KMS-11 (cell line): ENCODE measurements around the gene ITGB7.
A peak's percentile ranks its signal among the peaks of the same experiment; 100 is the strongest.

ENCODE experiments used
- H2AFZ ChIP-seq: fragments of 200-600 bp; sonication (generic); 2 replicates; pipeline ENCODE4 v1.6.1; 2016; ENCODE audit warnings: antibody characterized with exemption, mixed run types, low read depth
- H3K27ac ChIP-seq: fragments of 200-600 bp; sonication (generic); 2 replicates; pipeline ENCODE4 v1.6.1; 2016; ENCODE audit warnings: mild to moderate bottlenecking, mixed run types
- H3K27me3 ChIP-seq: fragments of 200-600 bp; sonication (generic); 2 replicates; pipeline ENCODE4 v1.6.1; 2017; ENCODE audit warnings: mild to moderate bottlenecking, low read depth, mixed run types, moderate library complexity; ENCODE audit not compliant: insufficient read depth
- H3K36me3 ChIP-seq: fragments of 200-600 bp; sonication (generic); 2 replicates; pipeline ENCODE4 v1.6.1; 2017; ENCODE audit warnings: mild to moderate bottlenecking, mixed run types; ENCODE audit not compliant: insufficient read depth
- H3K4me1 ChIP-seq: fragments of 200-600 bp; sonication (generic); 2 replicates; pipeline ENCODE4 v1.6.1; 2016; ENCODE audit warnings: mild to moderate bottlenecking, low read depth, mixed run types; ENCODE audit not compliant: poor library complexity, severe bottlenecking
- H3K4me2 ChIP-seq: fragments of 200-600 bp; sonication (generic); 2 replicates; pipeline ENCODE4 v1.7.0; 2016; ENCODE audit warnings: mild to moderate bottlenecking, mixed run types
- H3K4me3 ChIP-seq: fragments of 200-600 bp; sonication (generic); IDR thresholded peaks from 2 replicates; pipeline ENCODE4 v1.6.1; 2017; ENCODE audit warnings: low read depth, low read length, mixed read lengths; ENCODE audit not compliant: insufficient read depth
- H3K79me2 ChIP-seq: fragments of 200-600 bp; sonication (generic); 2 replicates; pipeline ENCODE4 v1.6.1; 2016; ENCODE audit warnings: low read depth, mixed run types; ENCODE audit not compliant: insufficient read depth
- H3K9ac ChIP-seq: fragments of 200-600 bp; sonication (generic); 2 replicates; pipeline ENCODE4 v1.6.1; 2016; ENCODE audit warnings: mild to moderate bottlenecking, mixed run types
- H4K20me1 ChIP-seq: fragments of 200-600 bp; sonication (generic); 2 replicates; pipeline ENCODE4 v1.6.1; 2016; ENCODE audit warnings: mild to moderate bottlenecking, mixed run types; ENCODE audit not compliant: insufficient read depth
- CTCF ChIP-seq: fragments of 200-600 bp; sonication (generic); conservative IDR thresholded peaks from 2 replicates; pipeline ENCODE4 v1.6.1; 2017; ENCODE audit warnings: low read depth, mild to moderate bottlenecking, antibody characterized with exemption, low read length, moderate library complexity, mixed read lengths

The ITGB7 gene

DNA sequence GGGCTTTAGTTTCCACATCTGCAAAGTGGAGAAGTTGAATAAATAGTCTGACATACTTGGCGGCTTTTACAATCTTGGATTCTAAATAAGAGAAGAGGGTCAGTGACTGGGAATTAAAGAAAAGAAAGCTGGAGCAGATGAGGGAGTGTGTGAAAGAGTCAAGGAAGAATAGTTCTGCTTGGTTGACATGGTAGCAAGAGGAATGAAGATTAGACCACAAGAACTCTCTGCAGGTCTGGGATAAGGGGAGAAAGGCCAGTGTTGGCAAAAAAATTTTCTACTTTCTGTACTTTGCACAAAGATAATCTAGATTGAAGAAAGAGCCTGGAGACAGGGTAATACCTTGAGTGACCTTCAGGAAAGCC, 5.9 kb downstream of the ITGB7 start:
- Histone ChIP-seq H3K27me3 (no peaks in the 10 kb centered on the region), H2AFZ (no peak overlapping the region), H3K27ac (peak overlapping the region; percentile 79), H3K4me2 (peak overlapping the region; percentile 47), H3K36me3 (peaks cover 61% of the 10 kb centered on the region; the same call in 1 of the 2 replicates), H3K9ac (peak overlapping the region; percentile 34), H3K79me2 (peaks cover 89% of the 10 kb centered on the region), H3K4me3 (no peak overlapping the region), H4K20me1 (no peaks in the 10 kb centered on the region), H3K4me1 (peaks cover 96% of the 10 kb centered on the region)
- no peak; the same call in 1 of the 2 replicates for TF ChIP-seq CTCF

DNA sequence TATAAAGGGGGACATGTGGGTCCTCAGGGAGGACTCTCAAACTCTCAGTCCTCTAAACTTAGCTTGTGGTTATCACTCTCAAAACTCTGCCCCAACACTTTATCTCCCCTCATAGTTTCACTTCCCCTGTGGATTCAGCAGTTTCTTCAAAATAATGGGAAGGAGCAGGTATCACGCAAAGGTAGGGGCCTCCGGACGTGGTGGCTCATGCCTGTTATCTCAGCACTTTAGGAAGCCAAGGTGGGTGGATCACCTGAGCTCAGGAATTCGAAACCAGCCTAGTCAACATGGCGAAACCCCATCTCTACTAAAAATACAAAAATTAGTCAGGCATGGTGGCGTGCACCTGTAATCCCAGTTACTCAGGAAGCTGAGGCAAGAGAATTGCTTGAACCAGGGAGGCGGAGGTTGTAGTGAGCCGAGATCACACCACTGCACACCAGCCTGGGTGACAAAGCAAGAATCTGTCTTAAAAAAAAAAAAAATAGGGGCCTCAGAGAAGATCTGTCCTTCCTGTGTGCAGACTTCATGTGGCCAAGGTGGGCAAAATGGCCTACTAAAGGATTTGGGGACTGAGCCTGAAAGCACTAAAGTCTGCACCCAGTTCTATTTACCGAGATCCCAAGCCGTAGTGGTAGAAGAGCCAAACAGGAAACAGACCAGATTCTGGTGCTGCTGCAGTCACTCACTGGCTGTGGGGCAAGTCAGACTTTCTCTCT, 6.4 kb downstream of the ITGB7 start:
- H3K4me2 ChIP-seq, result peak overlapping the region; percentile 47

DNA sequence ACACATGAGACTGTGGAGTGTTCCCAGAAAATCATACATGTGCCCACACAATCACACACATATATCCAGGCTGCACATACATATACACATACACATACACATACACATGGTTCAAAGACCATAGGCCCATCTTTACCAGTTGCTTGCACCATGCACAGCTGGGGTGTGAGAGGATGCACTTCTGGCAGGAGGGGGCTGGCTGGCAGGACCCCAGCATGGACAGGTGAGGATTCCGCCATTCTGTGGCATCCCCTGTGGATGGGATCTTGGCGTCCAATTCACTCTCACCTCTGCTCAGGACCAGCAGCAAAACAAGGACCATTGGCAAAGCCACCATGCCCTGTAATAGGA, 7.0 kb downstream of the ITGB7 start:
- Histone ChIP-seq H3K36me3 (peaks cover 66% of the 10 kb centered on the region; the same call in 1 of the 2 replicates), H3K79me2 (peaks cover 80% of the 10 kb centered on the region), H3K4me1 (peaks cover 100% of the 10 kb centered on the region), H3K9ac (peak overlapping the region; percentile 34; the same call in 1 of the 2 replicates), H3K4me2 (peak overlapping the region; percentile 47), H3K4me3 (peak overlapping the region; percentile 50), H4K20me1 (no peaks in the 10 kb centered on the region), H3K27ac (peak overlapping the region; percentile 79), H3K27me3 (no peaks in the 10 kb centered on the region), H2AFZ (no peak overlapping the region)
- TF ChIP-seq CTCF, result no peak

More for the DNA sequence above, 6.4 kb downstream of the ITGB7 start:
- H3K4me1 ChIP-seq, result peaks cover 100% of the 10 kb centered on the region
- no peak overlapping the region for H2AFZ ChIP-seq
- H3K27me3 ChIP-seq, result no peaks in the 10 kb centered on the region
- peaks cover 66% of the 10 kb centered on the region; the same call in 1 of the 2 replicates for H3K36me3 ChIP-seq
- H3K4me3 ChIP-seq, result peak overlapping the region; percentile 50
- H3K79me2 ChIP-seq, result peaks cover 85% of the 10 kb centered on the region
- H3K27ac ChIP-seq, result peak overlapping the region; percentile 79
- TF ChIP-seq CTCF, result no peak
- no peaks in the 10 kb centered on the region for H4K20me1 ChIP-seq
- peak overlapping the region; percentile 34 for H3K9ac ChIP-seq

- TF ChIP-seq CTCF, result no peak
- Histone ChIP-seq H3K27ac (peak overlapping the region; percentile 79), H3K4me1 (peaks cover 100% of the 10 kb centered on the region), H3K4me2 (peak overlapping the region; percentile 47), H3K4me3 (peak overlapping the region; percentile 50), H3K27me3 (no peaks in the 10 kb centered on the region), H3K36me3 (peaks cover 64% of the 10 kb centered on the region; the same call in 1 of the 2 replicates), H2AFZ (no peak overlapping the region), H3K79me2 (peaks cover 76% of the 10 kb centered on the region), H4K20me1 (no peaks in the 10 kb centered on the region), H3K9ac (peak overlapping the region; percentile 34; the same call in 1 of the 2 replicates)
Measured at GRCh38 chr12:53199700-53200099, 7.4 kb downstream of the ITGB7 start.
